GM19351 (cell line): Measurements from ENCODE around the gene NFATC3.

Experiments used
- ATAC-seq: cut with Tn5 transposase; IDR thresholded peaks from one replicate; pipeline ENCODE4 v1.9.1; 2021; ENCODE audit warnings: mild to moderate bottlenecking, moderate library complexity; ENCODE audit not compliant: unreplicated experiment

NFATC3 gene

DNA sequence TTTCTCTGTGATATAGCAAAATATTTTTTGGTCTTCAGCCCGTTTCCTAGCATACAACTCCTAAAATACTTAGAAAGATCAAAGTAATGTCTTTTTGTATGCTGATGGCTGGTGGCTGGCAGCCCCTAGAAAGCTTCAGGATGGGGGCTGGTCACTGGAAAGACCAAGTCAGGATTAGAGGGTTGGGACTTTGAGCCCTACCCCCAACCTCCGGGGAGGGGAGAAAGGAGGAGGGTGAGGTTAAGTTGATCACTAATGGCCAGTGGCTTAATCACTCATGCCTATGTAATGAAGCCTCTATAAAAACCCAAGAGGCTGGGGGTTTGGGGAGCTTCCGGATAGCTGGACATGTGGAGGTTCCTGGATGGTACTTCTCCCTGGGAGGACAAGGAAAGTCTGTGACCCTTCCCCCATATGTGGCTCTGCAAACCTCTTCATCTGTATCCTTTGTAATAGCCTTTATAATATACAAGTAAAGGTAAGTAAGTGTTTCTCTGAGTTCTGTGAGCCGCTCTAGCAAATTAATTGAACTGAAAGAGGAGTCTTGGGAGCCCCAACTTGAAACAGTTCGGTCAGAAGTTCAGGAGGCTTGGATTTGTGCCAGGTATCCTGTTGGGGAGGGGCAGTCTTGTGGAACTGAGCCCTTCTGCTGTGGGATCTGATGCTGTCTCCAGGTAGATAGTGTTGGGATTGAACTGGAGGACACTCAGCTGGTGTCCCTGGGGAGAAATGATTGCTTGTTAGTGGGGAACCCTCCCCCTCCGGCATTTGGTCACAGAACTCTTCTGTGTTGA is 182.6 kb downstream of the NFATC3 start:
- no peak for ATAC-seq

DNA sequence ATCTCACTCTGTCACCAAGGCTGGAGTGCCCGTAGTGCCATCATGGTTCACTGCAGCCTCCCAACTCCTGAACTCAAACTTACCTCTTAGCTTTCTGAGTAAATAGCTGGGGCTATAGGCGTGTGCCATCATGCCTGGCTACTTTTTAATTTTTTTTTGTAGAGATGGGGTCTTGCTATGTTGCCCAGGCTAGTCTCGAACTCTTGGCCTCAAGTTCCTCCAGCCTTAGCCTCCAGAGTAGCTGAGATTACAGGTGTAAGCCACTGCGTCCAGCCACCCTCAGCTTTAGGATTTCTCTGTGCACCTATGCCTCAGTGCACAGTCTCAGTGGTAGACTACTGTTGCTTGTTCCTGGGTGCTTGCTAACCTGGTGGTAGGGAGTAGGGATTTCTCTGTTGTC is 184.6 kb downstream of the NFATC3 start:
- no peak for ATAC-seq

DNA sequence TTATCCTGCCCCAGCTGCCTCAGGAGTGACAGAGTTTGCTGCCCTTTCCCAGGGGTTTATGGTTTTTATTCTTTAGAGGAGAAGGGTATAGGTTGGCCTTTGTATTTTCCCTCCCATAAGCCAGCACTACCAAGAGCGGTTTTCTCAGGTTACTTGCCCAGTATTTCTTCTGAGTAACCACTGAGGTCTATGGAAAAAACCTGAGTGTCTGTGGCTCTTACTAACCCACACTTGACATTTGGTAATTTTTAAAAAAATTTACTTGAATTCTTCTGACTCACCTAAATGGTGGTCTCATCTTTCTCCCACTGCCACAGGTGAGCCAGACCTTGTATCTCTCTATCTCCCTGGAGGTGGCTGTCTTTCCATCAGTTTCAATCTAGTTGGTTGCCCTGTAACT is 185.2 kb downstream of the NFATC3 start:
- ATAC-seq: no peak

DNA sequence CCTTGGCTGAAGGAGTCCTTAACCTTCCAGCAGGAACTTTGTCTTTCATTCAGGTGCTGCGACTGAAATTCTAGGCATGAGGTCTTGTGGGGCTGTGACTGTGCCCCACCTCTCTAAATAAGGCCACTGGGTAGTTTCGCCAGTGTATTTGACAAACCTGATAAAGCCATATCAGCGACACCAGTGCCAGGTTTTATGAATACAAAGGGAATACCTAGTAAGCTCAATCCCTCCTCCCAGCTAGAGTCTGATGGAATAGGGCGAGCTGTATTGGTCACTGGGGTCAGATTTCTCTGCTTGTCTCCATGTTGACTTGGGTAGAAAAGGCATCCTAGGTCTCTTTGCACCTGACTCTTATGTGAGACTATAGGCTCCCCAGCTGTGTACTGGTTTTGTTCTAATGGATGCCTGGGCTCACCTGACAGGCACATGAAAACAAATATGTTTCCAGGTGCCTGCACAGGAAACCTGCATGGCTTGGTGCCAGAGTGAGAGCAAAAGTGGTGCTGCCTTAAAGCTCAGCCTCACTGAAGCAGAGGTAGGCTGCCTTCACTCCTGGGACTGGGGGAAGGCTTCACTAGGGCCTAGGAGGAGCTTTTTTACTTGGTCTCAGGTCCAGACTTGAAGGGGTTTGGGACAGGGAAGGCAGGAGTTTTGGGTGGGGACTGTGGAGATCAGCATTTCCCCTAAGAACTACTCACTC is 187.5 kb downstream of the NFATC3 start:
- no peak for ATAC-seq

DNA sequence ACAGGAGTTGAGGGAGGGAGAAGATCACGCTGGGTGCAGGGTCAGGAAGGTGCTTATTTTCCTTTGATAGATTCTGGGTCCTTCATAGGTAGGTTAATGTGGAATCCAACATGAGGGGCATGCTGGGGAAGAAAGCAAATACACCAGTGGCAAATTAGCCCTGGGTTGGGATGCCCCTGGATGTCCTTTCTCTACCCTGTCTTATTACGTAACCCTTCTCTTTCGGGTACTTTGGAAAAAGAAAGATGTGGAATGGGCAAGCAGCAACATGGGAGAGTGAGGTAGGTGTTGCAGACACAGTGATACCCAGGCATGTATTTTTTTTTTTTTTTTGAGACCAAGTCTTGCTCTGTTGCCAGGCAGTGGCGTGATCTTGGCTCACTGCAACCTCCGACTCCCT is 188.3 kb downstream of the NFATC3 start:
- ATAC-seq: no peak

DNA sequence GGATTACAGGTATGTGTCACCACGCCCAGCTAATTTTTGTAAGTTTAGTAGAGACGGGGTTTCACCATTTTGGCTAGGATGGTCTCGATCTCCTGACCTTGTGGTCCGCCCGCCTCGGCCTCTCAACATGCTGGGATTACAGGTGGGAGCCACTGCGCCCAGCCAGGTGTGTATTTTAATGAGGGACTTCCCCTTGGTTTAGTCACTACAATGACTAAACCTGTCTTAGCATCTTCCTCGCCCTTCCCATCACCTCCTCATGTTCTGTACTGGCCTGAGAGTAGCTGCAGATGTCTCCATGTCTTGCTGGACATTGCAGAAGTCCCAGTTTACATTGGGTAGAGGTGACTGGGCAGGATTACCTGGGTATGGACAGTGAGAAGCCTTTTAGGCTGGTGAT is 188.7 kb downstream of the NFATC3 start:
- ATAC-seq: no peak

DNA sequence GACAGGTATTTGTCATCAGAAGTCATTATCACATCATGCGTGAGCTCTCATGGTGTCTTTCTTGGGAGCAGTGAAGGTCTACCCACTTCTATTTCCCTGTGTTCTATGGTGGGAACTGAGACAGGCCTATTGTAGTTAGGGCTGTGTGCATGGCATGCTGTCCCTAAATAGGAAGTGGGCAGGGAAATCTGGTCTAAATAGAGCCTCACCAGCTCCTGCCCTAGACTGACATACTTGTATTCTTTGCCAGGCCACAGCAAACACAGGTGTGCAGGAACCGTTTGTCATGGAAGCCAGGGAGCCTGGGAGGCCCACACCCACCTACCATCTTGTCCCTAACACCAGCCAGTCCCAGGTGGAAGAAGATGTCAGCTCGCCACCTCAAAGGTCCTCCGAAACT is 189.3 kb downstream of the NFATC3 start:
- ATAC-seq: no peak

DNA sequence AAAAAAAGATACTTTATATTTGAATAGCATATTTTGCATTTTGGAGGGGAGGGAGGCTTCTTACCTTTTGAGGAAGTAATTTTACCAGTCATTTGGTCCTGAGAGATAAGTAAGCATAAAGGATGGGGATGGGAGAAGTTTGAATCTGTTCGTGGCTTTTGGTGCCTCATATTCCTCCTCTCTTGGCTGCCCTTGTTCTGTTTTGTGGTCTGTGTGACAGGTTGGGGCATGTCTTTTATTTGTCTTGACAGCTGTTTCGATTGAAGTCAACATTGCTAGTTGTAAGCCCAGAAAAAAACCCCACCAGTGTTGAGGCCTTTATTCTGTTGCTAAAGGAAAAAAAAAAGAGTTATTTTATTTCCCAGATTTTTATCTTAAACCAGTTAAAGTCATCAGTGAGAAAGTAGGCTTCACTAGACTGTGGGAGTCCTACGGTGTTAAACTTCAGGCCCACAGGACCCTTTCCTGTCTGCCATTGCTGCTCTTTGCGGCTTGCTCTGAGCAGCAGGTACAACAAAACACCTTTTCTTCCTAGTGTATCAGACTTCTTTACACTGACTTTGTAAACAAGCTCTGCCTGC is 190.5 kb downstream of the NFATC3 start:
- ATAC-seq: peak; percentile 66

DNA sequence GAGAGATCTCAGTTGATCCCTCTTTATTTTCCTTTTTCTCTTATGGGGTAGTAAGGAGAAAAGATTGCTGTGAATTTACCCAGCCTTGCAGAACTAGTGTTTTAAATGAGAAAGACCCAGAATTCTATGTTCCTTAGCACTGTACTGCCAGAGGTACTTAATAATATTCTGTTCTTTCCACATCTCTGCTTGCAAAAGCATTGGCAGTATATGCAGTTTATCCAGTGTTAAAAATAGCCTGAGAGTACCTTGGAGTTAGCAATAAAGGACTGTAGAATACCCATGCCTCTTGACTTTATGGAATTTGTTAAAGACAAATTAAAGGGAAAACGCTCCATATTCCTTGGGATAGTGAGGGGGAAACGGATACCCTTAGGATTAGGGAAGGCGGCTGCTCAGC is 191.1 kb downstream of the NFATC3 start:
- no peak for ATAC-seq
